Activated CD8-positive, alpha-beta T cell treated with anti-CD3 and anti-CD28 coated beads for 36 hours (primary cell): ENCODE data around the gene TMEM214. TPM values are rescaled to one million over a fixed set of nuclear protein-coding genes. Genes with fewer than 3 reads are reported as not detected.

ENCODE experiments used
- ATAC-seq: fragments of 200-7000 bp; cut with Tn5 transposase; one replicate; pipeline ENCODE4 v1.10.0; 2021; ENCODE audit warnings: mild to moderate bottlenecking, moderate library complexity
- CTCF ChIA-PET: fragments of 350-600 bp; sonication (Branson Sonifier 250); formaldehyde crosslinking; loops from one replicate; lab custom pipeline; 2021; ENCODE audit warnings: antibody characterized with exemption; lab: Charles Lee
- POLR2A ChIA-PET: fragments of 350-600 bp; sonication (Branson Sonifier 250); formaldehyde crosslinking; loops from one replicate; lab custom pipeline; 2021; ENCODE audit warnings: antibody characterized with exemption; lab: Charles Lee
- DNase-seq: peaks from one replicate; pipeline ENCODE4 v3.0.0-alpha.2; 2020
- H3K27ac Mint-ChIP-seq: one replicate; pipeline ENCODE4 v1.8.0; 2021; ENCODE audit warnings: mild to moderate bottlenecking, mixed read lengths
- H3K27me3 Mint-ChIP-seq: one replicate; pipeline ENCODE4 v1.8.0; 2021; ENCODE audit warnings: mixed read lengths
- H3K36me3 Mint-ChIP-seq: one replicate; pipeline ENCODE4 v1.8.0; 2021; ENCODE audit warnings: low read depth, mixed read lengths
- H3K4me1 Mint-ChIP-seq: one replicate; pipeline ENCODE4 v1.8.0; 2021; ENCODE audit warnings: low read depth, mixed read lengths
- H3K4me3 Mint-ChIP-seq: one replicate; pipeline ENCODE4 v1.8.0; 2021; ENCODE audit warnings: mild to moderate bottlenecking, moderate library complexity, mixed read lengths
- H3K9me3 Mint-ChIP-seq: one replicate; pipeline ENCODE4 v1.8.0; 2021; ENCODE audit warnings: mixed read lengths
- intact Hi-C: fragments of 100-400 bp; cut with micrococcal nuclease; formaldehyde crosslinking; loops from one replicate; pipeline ENCODE4 v1.10.0; 2022
- total RNA-seq, 2 experiments: library from RNA; stranded (reverse); gene quantifications; one replicate each; pipeline ENCODE4 v1.2.3, GENCODE V29; 2021
- TF ChIP-seq, protein P1 (sequence below): fragments of 200-600 bp; IDR thresholded peaks from one replicate; pipeline ENCODE4 v1.8.0; 2022; ENCODE audit warnings: antibody characterized with exemption, mild to moderate bottlenecking

The TMEM214 gene
- total RNA-seq, 2 experiments from 2014 or later, result 54.1 to 58.9 TPM

GRCh38 chr2:27054721-27055120, 22.0 kb downstream of the TMEM214 start:
- intact Hi-C loops, result no loop called here
- ATAC-seq, result no peak
- H3K9me3 Mint-ChIP-seq, result no peaks in the 10 kb centered on the region
- H3K4me1 Mint-ChIP-seq, result peaks cover 11% of the 10 kb centered on the region
- H3K4me3 Mint-ChIP-seq, result no peak overlapping the region
- ChIA-PET POLR2A (interaction anchor here (0.6 to 2.1 kb wide), 7 partner anchors 8 to 158 kb away, joined by 3 to 8 read pairs (median 3); no protein-coding TSS in a partner anchor), CTCF (interaction anchor here (1.1 to 1.8 kb wide), 4 partner anchors 11 to 17 kb away, joined by 3 to 5 read pairs (median 3); partner anchors contain the start of gene OST4)
- DNase-seq, result no peak
- peaks cover 16% of the 10 kb centered on the region for H3K36me3 Mint-ChIP-seq
- H3K27ac Mint-ChIP-seq, result no peak overlapping the region
- TF ChIP-seq, protein P1, sequence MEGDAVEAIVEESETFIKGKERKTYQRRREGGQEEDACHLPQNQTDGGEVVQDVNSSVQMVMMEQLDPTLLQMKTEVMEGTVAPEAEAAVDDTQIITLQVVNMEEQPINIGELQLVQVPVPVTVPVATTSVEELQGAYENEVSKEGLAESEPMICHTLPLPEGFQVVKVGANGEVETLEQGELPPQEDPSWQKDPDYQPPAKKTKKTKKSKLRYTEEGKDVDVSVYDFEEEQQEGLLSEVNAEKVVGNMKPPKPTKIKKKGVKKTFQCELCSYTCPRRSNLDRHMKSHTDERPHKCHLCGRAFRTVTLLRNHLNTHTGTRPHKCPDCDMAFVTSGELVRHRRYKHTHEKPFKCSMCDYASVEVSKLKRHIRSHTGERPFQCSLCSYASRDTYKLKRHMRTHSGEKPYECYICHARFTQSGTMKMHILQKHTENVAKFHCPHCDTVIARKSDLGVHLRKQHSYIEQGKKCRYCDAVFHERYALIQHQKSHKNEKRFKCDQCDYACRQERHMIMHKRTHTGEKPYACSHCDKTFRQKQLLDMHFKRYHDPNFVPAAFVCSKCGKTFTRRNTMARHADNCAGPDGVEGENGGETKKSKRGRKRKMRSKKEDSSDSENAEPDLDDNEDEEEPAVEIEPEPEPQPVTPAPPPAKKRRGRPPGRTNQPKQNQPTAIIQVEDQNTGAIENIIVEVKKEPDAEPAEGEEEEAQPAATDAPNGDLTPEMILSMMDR, result no peak
- H3K27me3 Mint-ChIP-seq, result peaks cover 6% of the 10 kb centered on the region

GRCh38 chr2:27057184-27057583, 24.4 kb downstream of the TMEM214 start:
- H3K36me3 Mint-ChIP-seq, result peaks cover 8% of the 10 kb centered on the region
- no peaks in the 10 kb centered on the region for H3K27me3 Mint-ChIP-seq
- POLR2A ChIA-PET, result interaction anchor here (1.2 to 1.7 kb wide), 3 partner anchors 9 to 17 kb away, joined by 4 to 7 read pairs (median 4); no protein-coding TSS in a partner anchor
- CTCF ChIA-PET, result interaction anchor here (1.2 kb wide), 1 partner anchor 211 kb away, joined by 3 read pairs; no protein-coding TSS in a partner anchor
- H3K9me3 Mint-ChIP-seq, result no peaks in the 10 kb centered on the region
- H3K27ac Mint-ChIP-seq, result no peak overlapping the region
- intact Hi-C loops, result no loop called here
- TF ChIP-seq, protein P1, result no peak
- no peak overlapping the region for H3K4me3 Mint-ChIP-seq
- no peak for ATAC-seq
- no peak for DNase-seq
- peaks cover 3% of the 10 kb centered on the region for H3K4me1 Mint-ChIP-seq

GRCh38 chr2:27058210-27058609, 25.4 kb downstream of the TMEM214 start:
- TF ChIP-seq, protein P1, result no peak
- intact Hi-C loops, result no loop called here
- CTCF ChIA-PET, result interaction anchor here (1.1 kb wide), 1 partner anchor 16 kb away, joined by 3 read pairs; no protein-coding TSS in a partner anchor
- ATAC-seq (no peak), DNase-seq (no peak)
- peaks cover 14% of the 10 kb centered on the region for H3K36me3 Mint-ChIP-seq
- H3K4me1 Mint-ChIP-seq, result no peaks in the 10 kb centered on the region
- no peak overlapping the region for H3K4me3 Mint-ChIP-seq
- POLR2A ChIA-PET, result interaction anchor here (0.6 to 2.5 kb wide), 7 partner anchors 10 to 62 kb away, joined by 3 to 12 read pairs (median 3); no protein-coding TSS in a partner anchor
- H3K27me3 Mint-ChIP-seq, result no peaks in the 10 kb centered on the region
- no peaks in the 10 kb centered on the region for H3K9me3 Mint-ChIP-seq
- no peak overlapping the region for H3K27ac Mint-ChIP-seq

- CTCF ChIA-PET, result interaction anchor here (0.9 to 1.1 kb wide), 3 partner anchors 12 to 97 kb away, joined by 3 to 4 read pairs (median 3); partner anchors contain the start of gene OST4
- Mint-ChIP-seq H3K27me3 (no peaks in the 10 kb centered on the region), H3K4me1 (no peaks in the 10 kb centered on the region), H3K9me3 (no peaks in the 10 kb centered on the region), H3K36me3 (peaks cover 14% of the 10 kb centered on the region), H3K4me3 (no peak overlapping the region), H3K27ac (no peak overlapping the region)
- POLR2A ChIA-PET, result interaction anchor here (0.8 to 5.0 kb wide), 5 partner anchors 9 to 34 kb away, joined by 3 to 27 read pairs (median 4); partner anchors contain the start of gene OST4
- TF ChIP-seq, protein P1, result no peak
- intact Hi-C loops, result no loop called here
- DNase-seq, result no peak
- no peak for ATAC-seq
These were observed 26.5 kb downstream of the TMEM214 start for GRCh38 chr2:27059141-27059820.

DNA sequence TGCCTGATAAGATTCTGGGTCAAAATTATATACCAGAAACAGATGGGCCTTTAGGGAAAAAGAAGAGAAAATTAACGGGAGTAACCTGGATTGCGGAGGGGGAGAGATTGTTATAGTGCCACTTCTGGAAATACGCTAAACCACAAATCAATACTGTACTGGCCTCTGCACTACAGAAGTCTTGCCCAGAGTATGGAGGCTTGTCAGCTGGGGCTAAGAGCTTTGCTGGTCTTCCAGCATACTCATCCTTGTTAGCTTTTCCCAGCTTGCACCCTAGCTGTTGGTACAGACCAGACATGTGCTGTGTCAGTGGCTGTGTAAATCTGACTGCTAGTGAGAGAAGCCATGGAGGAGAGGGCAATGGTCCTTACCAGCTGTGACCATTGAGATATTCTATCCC, 27.6 kb downstream of the TMEM214 start:
- no peaks in the 10 kb centered on the region for H3K4me1 Mint-ChIP-seq
- CTCF ChIA-PET, result no interaction called here
- TF ChIP-seq, protein P1, result no peak
- H3K9me3 Mint-ChIP-seq, result no peaks in the 10 kb centered on the region
- ATAC-seq (no peak), DNase-seq (no peak)
- H3K27me3 Mint-ChIP-seq, result no peaks in the 10 kb centered on the region
- H3K4me3 Mint-ChIP-seq, result no peak overlapping the region
- intact Hi-C loops, result no loop called here
- no peak overlapping the region for H3K27ac Mint-ChIP-seq
- POLR2A ChIA-PET, result interaction anchor here (0.5 to 5.0 kb wide), 6 partner anchors 8 to 85 kb away, joined by 3 to 27 read pairs (median 4); partner anchors contain the start of gene OST4
- H3K36me3 Mint-ChIP-seq, result peaks cover 21% of the 10 kb centered on the region
